ENCODE measurements around the gene MIEF1. TPM values are rescaled to one million over a fixed set of nuclear protein-coding genes. Genes with fewer than 3 reads are reported as not detected.

Gene MIEF1
- total RNA-seq (2021; fragmentation: NEBNext Ultra II Directional; extraction: Animal tissue kit (Norgen Biotek cat#: 25700)), result 10 to 100 TPM; 26.4 to 32.8 (median 28.7) TPM
- long read RNA-seq, full-length matches to known transcripts, result 21 of 30 reads
- long read RNA-seq, partial matches to known transcripts, result 0 of 30 reads
- long read RNA-seq, other reads (novel, unspliced or antisense), result 9 of 30 reads

- H3K36me3 Mint-ChIP-seq (ENCODE audit: low read depth), result peaks cover 26% of the 10 kb centered on the region
- H3K9me3 Mint-ChIP-seq, result no peaks in the 10 kb centered on the region
- TF ChIP-seq CTCF (IDR thresholded peaks at IDR 0.05), result peak; percentile 27; the same call in 1 of the 2 replicates
- H3K27me3 Mint-ChIP-seq (ENCODE audit: insufficient read depth), result peaks cover 3% of the 10 kb centered on the region
- peak within 1 kb of the TSS; percentile 93 for H3K4me3 Mint-ChIP-seq
- H3K4me1 Mint-ChIP-seq (ENCODE audit: low read depth), result peaks cover 22% of the 10 kb centered on the region
- peak within 1 kb of the TSS; percentile 85 for H3K27ac Mint-ChIP-seq
- peak; percentile 89 for DNase-seq
Measured at GRCh38 chr22:39502109-39502788, at the start of gene MIEF1. TSS of gene MIEF1 (plus strand) at chr22:39502290. CDS start at chr22:39511295, 9,005 bp downstream.

GRCh38 chr22:39452740-39453040, 49.4 kb upstream of the MIEF1 start:
- H3K27me3 Mint-ChIP-seq (ENCODE audit: insufficient read depth), result peaks cover 31% of the 10 kb centered on the region
- H3K36me3 Mint-ChIP-seq (ENCODE audit: low read depth), result no peaks in the 10 kb centered on the region; the same call in 1 of the 2 replicates
- no peak for TF ChIP-seq CTCF (IDR thresholded peaks at IDR 0.05)
- H3K4me1 Mint-ChIP-seq (ENCODE audit: low read depth), result no peaks in the 10 kb centered on the region
- DNase-seq, result no peak
- H3K27ac Mint-ChIP-seq, result no peak overlapping the region
- no peaks in the 10 kb centered on the region for H3K9me3 Mint-ChIP-seq
- H3K4me3 Mint-ChIP-seq, result no peak overlapping the region

- Mint-ChIP-seq H3K27ac (no peak overlapping the region), H3K4me3 (no peak overlapping the region), H3K27me3 (ENCODE audit: insufficient read depth) (peaks cover 40% of the 10 kb centered on the region), H3K36me3 (ENCODE audit: low read depth) (no peaks in the 10 kb centered on the region; the same call in 1 of the 2 replicates), H3K9me3 (no peaks in the 10 kb centered on the region), H3K4me1 (ENCODE audit: low read depth) (no peaks in the 10 kb centered on the region)
- DNase-seq, result no peak
- no peak for TF ChIP-seq CTCF (IDR thresholded peaks at IDR 0.05)
Measured at GRCh38 chr22:39453765-39454378, 48.2 kb upstream of the MIEF1 start.

- Mint-ChIP-seq H3K27me3 (ENCODE audit: insufficient read depth) (peaks cover 42% of the 10 kb centered on the region), H3K4me1 (ENCODE audit: low read depth) (no peaks in the 10 kb centered on the region), H3K4me3 (no peak overlapping the region), H3K27ac (no peak overlapping the region), H3K36me3 (ENCODE audit: low read depth) (no peaks in the 10 kb centered on the region; the same call in 1 of the 2 replicates), H3K9me3 (no peaks in the 10 kb centered on the region)
- DNase-seq, result no peak
- no peak for TF ChIP-seq CTCF (IDR thresholded peaks at IDR 0.05)
Measured at GRCh38 chr22:39454385-39454871, 47.7 kb upstream of the MIEF1 start.

DNA sequence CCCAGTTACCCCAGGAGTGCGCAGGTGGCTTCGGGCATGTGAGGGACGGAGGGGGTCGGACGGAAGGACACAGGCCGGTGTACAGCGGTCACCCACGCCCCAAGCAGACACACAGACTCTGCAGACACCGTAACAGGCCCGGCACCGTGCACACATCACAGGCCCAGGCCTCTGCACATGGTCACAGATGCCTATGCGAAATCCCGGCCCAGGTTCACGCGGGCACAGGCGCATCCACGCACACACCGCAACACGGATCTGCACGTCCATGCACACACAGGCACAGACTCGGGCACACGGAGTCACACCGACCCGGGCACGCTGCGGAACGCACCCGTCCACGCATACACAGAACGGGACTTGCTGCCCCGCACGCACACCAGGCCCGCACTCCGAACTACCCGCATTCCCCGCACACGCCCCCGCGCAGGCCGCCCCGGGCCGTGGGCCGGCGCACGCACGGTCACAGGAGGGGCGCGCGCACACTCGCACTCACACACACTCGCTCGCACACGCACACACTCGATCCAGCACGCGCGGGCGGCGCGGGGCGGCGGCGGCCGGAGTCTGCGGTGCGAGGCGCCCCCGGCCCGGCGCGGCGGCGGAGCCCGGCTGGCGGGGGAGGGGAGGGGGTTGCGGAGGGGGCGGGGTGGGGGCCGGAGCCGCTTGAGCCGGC, 45.4 kb upstream of the MIEF1 start, which contains the start of gene MGAT3:
TSS of gene MGAT3 (plus strand) at position 491 of the 676 bp plus-strand sequence. CDS start 30,336 bp downstream, outside the sequence.
- no peak for TF ChIP-seq CTCF (IDR thresholded peaks at IDR 0.05)
- DNase-seq, result no peak
- Mint-ChIP-seq H3K9me3 (no peaks in the 10 kb centered on the region), H3K27ac (no peak within 1 kb of the TSS), H3K36me3 (ENCODE audit: low read depth) (no peaks in the 10 kb centered on the region; the same call in 1 of the 2 replicates), H3K27me3 (ENCODE audit: insufficient read depth) (peaks cover 41% of the 10 kb centered on the region), H3K4me1 (ENCODE audit: low read depth) (no peaks in the 10 kb centered on the region), H3K4me3 (no peak within 1 kb of the TSS)
